ENCODE measurements around the gene AP5Z1. TPM values are rescaled to one million over a fixed set of nuclear protein-coding genes. Genes with fewer than 3 reads are reported as not detected.

The AP5Z1 gene
- total RNA-seq, 2 donors from 2014 or later, result 20.2 to 23.4 TPM

DNA sequence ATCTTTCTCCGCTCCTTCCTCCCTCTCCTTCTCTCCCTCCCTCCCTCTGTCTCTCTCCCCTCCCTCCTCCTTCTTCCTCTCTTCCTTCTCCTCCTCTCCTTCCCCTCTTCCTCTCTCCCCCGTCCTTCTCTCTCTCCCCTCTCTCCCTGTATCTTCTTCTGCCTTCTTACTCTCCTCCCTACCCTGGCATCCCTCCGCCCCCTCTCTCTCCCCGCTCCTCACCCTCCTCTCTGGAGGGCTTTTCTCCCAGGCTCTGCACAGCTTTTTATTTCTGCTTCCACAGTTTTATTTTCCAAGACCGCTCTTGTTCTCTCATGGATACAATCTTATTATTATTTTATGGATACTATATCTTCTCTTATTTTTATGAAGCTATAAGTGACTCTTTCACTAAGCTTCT lies 32.6 kb downstream of the AP5Z1 start:
- Histone ChIP-seq H3K4me1 (no peaks in the 10 kb centered on the region), H3K27ac (no peak overlapping the region), H3K27me3 (no peaks in the 10 kb centered on the region), H3K9me3 (no peaks in the 10 kb centered on the region), H3K4me3 (no peak overlapping the region), H3K36me3 (replicated peaks in 1 of 2; ENCODE audit: insufficient read depth in 1 of 2, low read depth in 2 of 2) (no peaks in the 10 kb centered on the region)
- TF ChIP-seq POLR2A (IDR thresholded peaks at IDR 0.05), result no peak
- 65 to 75% methylated on average over 4 to 5 of the region's 5 CpGs for WGBS, 2 donors
- DNase-seq, result no peak
- no peak for ATAC-seq
- intact Hi-C loops (cut with DNase I), result no loop called here

DNA sequence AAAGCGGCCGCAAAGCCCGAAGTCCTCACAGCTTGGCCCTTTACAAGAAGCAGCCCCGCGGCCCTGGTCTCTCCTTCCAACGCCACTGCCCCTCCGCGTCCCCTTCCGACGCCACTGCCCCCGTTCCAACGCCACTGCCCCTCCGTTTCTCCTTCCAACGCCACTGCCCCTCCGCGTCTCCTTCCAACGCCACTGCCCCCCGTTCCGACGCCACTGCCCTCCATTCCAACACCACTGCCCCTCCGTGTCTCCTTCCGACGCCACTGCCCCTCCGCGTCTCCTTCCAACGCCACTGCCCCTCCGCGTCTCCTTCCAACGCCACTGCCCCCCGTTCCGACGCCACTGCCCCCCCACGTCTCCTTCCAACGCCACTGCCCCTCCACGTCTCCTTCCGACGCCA lies 33.1 kb downstream of the AP5Z1 start:
- H3K27me3 ChIP-seq, result no peaks in the 10 kb centered on the region
- DNase-seq (no peak), ATAC-seq (no peak)
- TF ChIP-seq, protein P1, sequence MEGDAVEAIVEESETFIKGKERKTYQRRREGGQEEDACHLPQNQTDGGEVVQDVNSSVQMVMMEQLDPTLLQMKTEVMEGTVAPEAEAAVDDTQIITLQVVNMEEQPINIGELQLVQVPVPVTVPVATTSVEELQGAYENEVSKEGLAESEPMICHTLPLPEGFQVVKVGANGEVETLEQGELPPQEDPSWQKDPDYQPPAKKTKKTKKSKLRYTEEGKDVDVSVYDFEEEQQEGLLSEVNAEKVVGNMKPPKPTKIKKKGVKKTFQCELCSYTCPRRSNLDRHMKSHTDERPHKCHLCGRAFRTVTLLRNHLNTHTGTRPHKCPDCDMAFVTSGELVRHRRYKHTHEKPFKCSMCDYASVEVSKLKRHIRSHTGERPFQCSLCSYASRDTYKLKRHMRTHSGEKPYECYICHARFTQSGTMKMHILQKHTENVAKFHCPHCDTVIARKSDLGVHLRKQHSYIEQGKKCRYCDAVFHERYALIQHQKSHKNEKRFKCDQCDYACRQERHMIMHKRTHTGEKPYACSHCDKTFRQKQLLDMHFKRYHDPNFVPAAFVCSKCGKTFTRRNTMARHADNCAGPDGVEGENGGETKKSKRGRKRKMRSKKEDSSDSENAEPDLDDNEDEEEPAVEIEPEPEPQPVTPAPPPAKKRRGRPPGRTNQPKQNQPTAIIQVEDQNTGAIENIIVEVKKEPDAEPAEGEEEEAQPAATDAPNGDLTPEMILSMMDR (IDR thresholded peaks at IDR 0.05), result no peak
- no peak for TF ChIP-seq POLR2A (IDR thresholded peaks at IDR 0.05)
- 74 to 78% methylated on average over 31 to 37 of the region's 37 CpGs for WGBS, 2 donors
- no peaks in the 10 kb centered on the region for H3K36me3 ChIP-seq (replicated peaks in 1 of 2; ENCODE audit: insufficient read depth in 1 of 2, low read depth in 2 of 2)
- intact Hi-C loops (cut with DNase I), result no loop called here
- no peaks in the 10 kb centered on the region for H3K9me3 ChIP-seq
- H3K4me3 ChIP-seq, result no peak overlapping the region
- no peak overlapping the region for H3K27ac ChIP-seq
- no peaks in the 10 kb centered on the region for H3K4me1 ChIP-seq

DNA sequence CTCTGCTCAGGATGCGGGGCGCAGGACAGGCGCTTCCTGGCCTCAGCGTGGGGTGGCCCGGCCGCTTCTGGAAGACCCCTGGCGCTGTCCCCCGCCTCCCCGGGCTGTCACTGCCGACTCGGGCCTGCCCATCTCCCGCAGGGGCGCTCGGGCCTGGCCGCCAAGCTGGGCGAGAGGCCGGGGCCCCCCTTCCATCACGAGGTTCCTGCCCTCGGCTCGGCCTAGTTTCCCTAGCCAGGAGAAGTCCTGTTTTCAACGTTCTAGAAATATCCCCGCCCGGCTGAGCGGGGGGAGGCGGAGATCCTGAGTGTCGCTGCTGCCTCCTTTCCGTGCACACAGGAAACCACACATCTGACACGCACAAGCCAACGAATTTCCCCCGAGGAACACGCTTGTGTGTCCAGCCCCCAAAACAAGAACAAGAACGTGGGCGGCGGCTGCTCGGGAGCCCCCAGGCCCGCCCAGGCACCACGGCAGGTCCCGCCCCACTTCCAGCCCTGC lies 33.7 kb downstream of the AP5Z1 start:
- DNase-seq (peak in 1 of 4 donors; percentile 11), ATAC-seq (no peak)
- Histone ChIP-seq H3K9me3 (no peaks in the 10 kb centered on the region), H3K27me3 (no peaks in the 10 kb centered on the region), H3K27ac (no peak overlapping the region), H3K4me3 (no peak overlapping the region), H3K4me1 (no peaks in the 10 kb centered on the region), H3K36me3 (replicated peaks in 1 of 2; ENCODE audit: insufficient read depth in 1 of 2, low read depth in 2 of 2) (no peaks in the 10 kb centered on the region)
- intact Hi-C loops (cut with DNase I), result no loop called here
- TF ChIP-seq POLR2A (IDR thresholded peaks at IDR 0.05), result no peak
- TF ChIP-seq, protein P1 (IDR thresholded peaks at IDR 0.05), result no peak
- whole genome bisulfite sequencing, 2 donors, result 57 to 84% methylated on average over 30 to 32 of the region's 38 CpGs

DNA sequence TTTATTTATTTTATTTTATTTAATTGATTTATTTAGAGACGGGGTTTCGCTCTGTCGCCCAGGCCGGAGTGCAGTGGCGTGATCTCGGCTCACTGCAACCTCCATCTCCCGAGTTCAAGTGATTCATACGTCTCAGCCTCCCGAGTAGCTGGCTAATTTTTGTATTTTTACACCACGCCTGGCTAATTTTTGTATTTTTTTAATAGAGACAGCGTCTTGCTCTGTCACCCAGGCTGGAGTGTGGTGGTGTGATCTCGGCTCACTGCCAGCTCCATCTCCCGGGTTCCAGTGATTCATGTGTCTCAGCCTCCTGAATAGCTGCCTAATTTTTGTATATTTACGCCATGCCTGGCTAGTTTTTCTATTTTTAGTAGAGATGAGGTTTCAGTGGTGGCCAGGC lies 34.2 kb downstream of the AP5Z1 start:
- intact Hi-C loops (cut with DNase I), result no loop called here
- Histone ChIP-seq H3K36me3 (replicated peaks in 1 of 2; ENCODE audit: insufficient read depth in 1 of 2, low read depth in 2 of 2) (no peaks in the 10 kb centered on the region), H3K27me3 (no peaks in the 10 kb centered on the region), H3K4me1 (no peaks in the 10 kb centered on the region), H3K9me3 (no peaks in the 10 kb centered on the region), H3K27ac (no peak overlapping the region), H3K4me3 (no peak overlapping the region)
- DNase-seq, result no peak
- 78 to 86% methylated on average over 14 of the region's 14 CpGs for WGBS, 2 donors
- TF ChIP-seq, protein P1 (IDR thresholded peaks at IDR 0.05), result no peak
- no peak for TF ChIP-seq POLR2A (IDR thresholded peaks at IDR 0.05)
- ATAC-seq, result no peak

DNA sequence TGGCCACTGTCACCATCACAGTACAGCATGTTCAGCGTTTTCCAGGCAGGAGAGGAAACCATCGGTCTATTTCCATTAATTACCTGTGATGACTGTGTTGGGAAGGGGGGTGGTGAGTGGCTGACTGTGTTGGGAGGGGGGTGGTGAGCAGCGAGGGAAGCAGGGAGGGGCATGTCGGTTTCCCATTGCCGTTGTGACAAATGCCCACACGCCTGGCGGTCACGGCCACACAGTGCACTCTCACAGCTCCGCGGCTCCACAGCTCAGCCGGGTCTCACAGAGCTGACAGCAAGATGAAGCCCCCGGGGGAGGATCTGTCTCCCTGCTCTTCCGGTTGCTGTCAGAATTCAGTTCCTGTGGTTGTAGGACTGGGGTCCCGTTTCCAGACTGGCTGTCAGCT lies 39.0 kb downstream of the AP5Z1 start:
- ATAC-seq (no peak), DNase-seq (no peak)
- H3K27ac ChIP-seq, result no peak overlapping the region
- no peak for TF ChIP-seq POLR2A (IDR thresholded peaks at IDR 0.05)
- TF ChIP-seq, protein P1 (IDR thresholded peaks at IDR 0.05), result no peak
- no peaks in the 10 kb centered on the region for H3K4me1 ChIP-seq
- no peaks in the 10 kb centered on the region for H3K36me3 ChIP-seq (replicated peaks in 1 of 2; ENCODE audit: insufficient read depth in 1 of 2, low read depth in 2 of 2)
- no peak overlapping the region for H3K4me3 ChIP-seq
- intact Hi-C loops (cut with DNase I), result no loop called here
- H3K9me3 ChIP-seq, result no peaks in the 10 kb centered on the region
- H3K27me3 ChIP-seq, result no peaks in the 10 kb centered on the region
- 46 to 64% methylated on average over 9 to 14 of the region's 14 CpGs for WGBS, 2 donors

Measured in body of pancreas (tissue), 4 donors.